ENCODE data around the gene ZFR2. TPM values are rescaled to one million over a fixed set of nuclear protein-coding genes. Genes with fewer than 3 reads are reported as not detected.

Gene ZFR2
- total and polyA plus RNA-seq, 7 donors, result not detected

GRCh38 chr19:3783660-3784584 is 84.9 kb downstream of the ZFR2 start:
- H3K27ac ChIP-seq, result no peak overlapping the region
- peaks cover 9% of the 10 kb centered on the region for H3K9me3 ChIP-seq
- peaks cover 0 to 49% (median 17%) of the 10 kb centered on the region in 3 donors for H3K27me3 ChIP-seq (ENCODE audit: insufficient read depth in 3 of 3, low read length in 2 of 3)
- peak in 1 of 4 donors; percentile 49 for ATAC-seq
- intact Hi-C loops (cut with DNase I), result no loop called here
- TF ChIP-seq, protein P1, sequence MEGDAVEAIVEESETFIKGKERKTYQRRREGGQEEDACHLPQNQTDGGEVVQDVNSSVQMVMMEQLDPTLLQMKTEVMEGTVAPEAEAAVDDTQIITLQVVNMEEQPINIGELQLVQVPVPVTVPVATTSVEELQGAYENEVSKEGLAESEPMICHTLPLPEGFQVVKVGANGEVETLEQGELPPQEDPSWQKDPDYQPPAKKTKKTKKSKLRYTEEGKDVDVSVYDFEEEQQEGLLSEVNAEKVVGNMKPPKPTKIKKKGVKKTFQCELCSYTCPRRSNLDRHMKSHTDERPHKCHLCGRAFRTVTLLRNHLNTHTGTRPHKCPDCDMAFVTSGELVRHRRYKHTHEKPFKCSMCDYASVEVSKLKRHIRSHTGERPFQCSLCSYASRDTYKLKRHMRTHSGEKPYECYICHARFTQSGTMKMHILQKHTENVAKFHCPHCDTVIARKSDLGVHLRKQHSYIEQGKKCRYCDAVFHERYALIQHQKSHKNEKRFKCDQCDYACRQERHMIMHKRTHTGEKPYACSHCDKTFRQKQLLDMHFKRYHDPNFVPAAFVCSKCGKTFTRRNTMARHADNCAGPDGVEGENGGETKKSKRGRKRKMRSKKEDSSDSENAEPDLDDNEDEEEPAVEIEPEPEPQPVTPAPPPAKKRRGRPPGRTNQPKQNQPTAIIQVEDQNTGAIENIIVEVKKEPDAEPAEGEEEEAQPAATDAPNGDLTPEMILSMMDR (IDR thresholded peaks at IDR 0.05), result no peak
- no peaks in the 10 kb centered on the region for H3K4me1 ChIP-seq
- no peak overlapping the region for H3K4me3 ChIP-seq
- 66 to 73% (median 71%) methylated on average over 45 to 49 of the region's 49 CpGs for WGBS, 3 donors
- no peak for DNase-seq
- no peaks in the 10 kb centered on the region for H3K36me3 ChIP-seq (ENCODE audit: insufficient read depth in 1 of 2, low read depth in 1 of 2)

DNA sequence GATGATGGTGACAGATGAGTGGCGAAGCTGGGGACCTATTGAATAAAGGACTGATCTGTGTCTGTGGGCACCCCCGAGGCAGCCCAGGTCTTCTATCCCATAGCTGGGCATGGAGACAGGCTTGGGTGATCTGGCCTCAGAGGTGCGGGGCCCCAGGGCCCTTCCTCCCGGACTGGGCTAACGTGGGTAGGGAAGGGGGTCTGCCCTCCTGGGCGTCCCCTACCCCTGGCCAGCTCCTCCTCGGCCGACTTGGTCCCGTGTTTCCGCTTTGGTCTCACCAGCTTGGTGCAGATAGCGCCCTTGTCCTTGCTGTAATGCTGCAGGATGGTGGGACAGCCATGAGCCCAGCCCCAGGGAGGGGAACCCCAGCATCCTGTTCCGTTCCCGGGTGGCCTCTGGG is 85.9 kb downstream of the ZFR2 start:
- DNase-seq (no peak), ATAC-seq (no peak)
- H3K27ac ChIP-seq, result no peak overlapping the region
- H3K36me3 ChIP-seq (ENCODE audit: insufficient read depth in 1 of 2, low read depth in 1 of 2), result no peaks in the 10 kb centered on the region
- H3K27me3 ChIP-seq (ENCODE audit: insufficient read depth in 3 of 3, low read length in 2 of 3), result peaks cover 0 to 45% (median 17%) of the 10 kb centered on the region in 3 donors
- H3K9me3 ChIP-seq, result peaks cover 9% of the 10 kb centered on the region
- WGBS, 3 donors, result 81 to 91% (median 90%) methylated on average over 10 to 13 of the region's 13 CpGs
- intact Hi-C loops (cut with DNase I), result no loop called here
- H3K4me3 ChIP-seq, result no peak overlapping the region
- TF ChIP-seq, protein P1 (IDR thresholded peaks at IDR 0.05), result no peak
- H3K4me1 ChIP-seq, result no peaks in the 10 kb centered on the region

GRCh38 chr19:3782330-3782729 is 86.5 kb downstream of the ZFR2 start:
- 87 to 94% (median 87%) methylated on average over 1 of the region's 1 CpG for WGBS, 3 donors
- peaks cover 9% of the 10 kb centered on the region for H3K9me3 ChIP-seq
- H3K36me3 ChIP-seq (ENCODE audit: insufficient read depth in 1 of 2, low read depth in 1 of 2), result no peaks in the 10 kb centered on the region
- ATAC-seq (no peak), DNase-seq (no peak)
- no peaks in the 10 kb centered on the region for H3K4me1 ChIP-seq
- H3K27ac ChIP-seq, result no peak overlapping the region
- no peak overlapping the region for H3K4me3 ChIP-seq
- H3K27me3 ChIP-seq (ENCODE audit: insufficient read depth in 3 of 3, low read length in 2 of 3), result peaks cover 0 to 42% (median 15%) of the 10 kb centered on the region in 3 donors
- TF ChIP-seq, protein P1 (IDR thresholded peaks at IDR 0.05), result no peak
- intact Hi-C loops (cut with DNase I), result no loop called here

DNA sequence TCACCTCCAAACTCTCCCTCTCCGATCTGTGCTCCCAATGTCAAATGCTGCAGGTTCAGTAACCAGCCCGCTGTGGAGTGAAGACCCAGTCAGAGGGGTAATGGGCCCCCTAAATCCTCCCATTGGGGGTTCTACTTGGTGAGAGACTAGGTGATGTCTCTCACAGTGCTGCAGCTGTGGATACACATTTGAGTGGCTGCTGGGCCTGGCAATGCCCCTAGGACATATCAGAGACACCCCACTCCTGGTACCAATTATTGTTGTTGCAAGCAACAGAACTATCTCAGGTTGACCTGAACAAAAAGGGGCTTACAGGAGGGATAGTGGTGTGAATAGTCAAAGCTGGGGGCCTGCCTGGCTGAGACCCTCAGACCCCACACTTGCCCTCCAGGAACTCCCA is 87.2 kb downstream of the ZFR2 start:
- DNase-seq (no peak), ATAC-seq (no peak)
- intact Hi-C loops (cut with DNase I), result no loop called here
- TF ChIP-seq, protein P1 (IDR thresholded peaks at IDR 0.05), result no peak
- Histone ChIP-seq H3K4me3 (no peak overlapping the region), H3K27ac (no peak overlapping the region), H3K9me3 (peaks cover 9% of the 10 kb centered on the region), H3K27me3 (ENCODE audit: insufficient read depth in 3 of 3, low read length in 2 of 3) (peaks cover 0 to 35% (median 15%) of the 10 kb centered on the region in 3 donors), H3K36me3 (ENCODE audit: insufficient read depth in 1 of 2, low read depth in 1 of 2) (no peaks in the 10 kb centered on the region), H3K4me1 (no peaks in the 10 kb centered on the region)
- WGBS, 3 donors, result 93 to 100% (median 97%) methylated on average over 2 of the region's 2 CpGs

Measured in psoas muscle (tissue), 8 donors.